Measurements from ENCODE around the gene POC5.

POC5 gene

GRCh38 chr5:75723378-75723777 is 6.1 kb upstream of the POC5 start:
- ChIA-PET POLR2A (no interaction called here), CTCF (interaction anchor here (2.6 kb wide), 1 partner anchor 13 kb away, joined by 10 read pairs; no protein-coding TSS in a partner anchor)
- DNase-seq (ENCODE audit: extremely low spot score): no peak
- TF ChIP-seq CTCF (IDR thresholded peaks at IDR 0.05; ENCODE audit: control extremely low read depth, extremely low read depth, low read depth, missing control alignments): no peak

GRCh38 chr5:75721573-75721972 is 4.3 kb upstream of the POC5 start:
- ChIA-PET CTCF (no interaction called here), POLR2A (no interaction called here)
- no peak for DNase-seq (ENCODE audit: extremely low spot score)
- TF ChIP-seq CTCF (IDR thresholded peaks at IDR 0.05; ENCODE audit: control extremely low read depth, extremely low read depth, low read depth, missing control alignments): no peak

DNA sequence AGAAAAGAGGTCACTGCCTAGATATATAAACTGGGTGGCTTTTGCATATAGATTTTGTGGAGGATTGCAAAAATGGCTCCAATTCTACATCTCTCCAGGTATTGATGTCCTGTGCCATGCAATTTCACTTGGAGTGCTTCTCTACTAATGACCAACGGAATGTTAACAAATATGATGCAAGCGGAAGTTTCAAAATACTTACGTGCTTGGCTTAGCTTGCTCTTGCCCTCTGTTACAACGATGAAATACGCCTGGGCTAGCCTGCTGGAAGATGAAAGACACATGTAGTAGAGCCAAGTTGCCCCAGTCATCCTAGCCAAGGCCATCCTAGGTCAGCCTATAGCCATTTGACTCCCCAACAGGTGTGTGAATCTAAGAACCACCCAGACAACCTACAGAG is 3.6 kb upstream of the POC5 start:
- no peak for DNase-seq (ENCODE audit: extremely low spot score)
- ChIA-PET POLR2A (no interaction called here), CTCF (no interaction called here)
- TF ChIP-seq CTCF (IDR thresholded peaks at IDR 0.05; ENCODE audit: control extremely low read depth, extremely low read depth, low read depth, missing control alignments): no peak

GRCh38 chr5:75716715-75717081 is 539 bp downstream of the POC5 start:
- ChIA-PET POLR2A (interaction anchor here (0.7 kb wide), 1 partner anchor 349 kb away, joined by 3 read pairs; no protein-coding TSS in a partner anchor), CTCF (interaction anchor here (1.2 to 1.9 kb wide), 2 partner anchors 9 to 36 kb away, joined by 4 to 10 read pairs; no protein-coding TSS in a partner anchor)
- DNase-seq (ENCODE audit: extremely low spot score): no peak
- TF ChIP-seq CTCF (IDR thresholded peaks at IDR 0.05; ENCODE audit: control extremely low read depth, extremely low read depth, low read depth, missing control alignments): no peak

GRCh38 chr5:75712091-75712490 is 5.1 kb downstream of the POC5 start:
- CTCF ChIA-PET: interaction anchor here (0.7 to 1.5 kb wide), 6 partner anchors 29 to 463 kb away, joined by 3 to 5 read pairs (median 4); no protein-coding TSS in a partner anchor
- POLR2A ChIA-PET: no interaction called here
- DNase-seq (ENCODE audit: extremely low spot score): no peak
- no peak for TF ChIP-seq CTCF (IDR thresholded peaks at IDR 0.05; ENCODE audit: control extremely low read depth, extremely low read depth, low read depth, missing control alignments)

GRCh38 chr5:75711151-75711550 is 6.1 kb downstream of the POC5 start:
- ChIA-PET CTCF (interaction anchor here (0.7 to 1.5 kb wide), 4 partner anchors 32 to 464 kb away, joined by 3 to 4 read pairs (median 3); no protein-coding TSS in a partner anchor), POLR2A (no interaction called here)
- no peak for DNase-seq (ENCODE audit: extremely low spot score)
- no peak for TF ChIP-seq CTCF (IDR thresholded peaks at IDR 0.05; ENCODE audit: control extremely low read depth, extremely low read depth, low read depth, missing control alignments)

Data from GM10248 (cell line).